ENCODE results near the gene YPEL4. TPM values are rescaled to one million over a fixed set of nuclear protein-coding genes. Genes with fewer than 3 reads are reported as not detected.

YPEL4 gene, protein sequence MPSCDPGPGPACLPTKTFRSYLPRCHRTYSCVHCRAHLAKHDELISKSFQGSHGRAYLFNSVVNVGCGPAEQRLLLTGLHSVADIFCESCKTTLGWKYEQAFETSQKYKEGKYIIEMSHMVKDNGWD
- under 0.01 and 0.07 TPM in 2 replicates for total RNA-seq

DNA sequence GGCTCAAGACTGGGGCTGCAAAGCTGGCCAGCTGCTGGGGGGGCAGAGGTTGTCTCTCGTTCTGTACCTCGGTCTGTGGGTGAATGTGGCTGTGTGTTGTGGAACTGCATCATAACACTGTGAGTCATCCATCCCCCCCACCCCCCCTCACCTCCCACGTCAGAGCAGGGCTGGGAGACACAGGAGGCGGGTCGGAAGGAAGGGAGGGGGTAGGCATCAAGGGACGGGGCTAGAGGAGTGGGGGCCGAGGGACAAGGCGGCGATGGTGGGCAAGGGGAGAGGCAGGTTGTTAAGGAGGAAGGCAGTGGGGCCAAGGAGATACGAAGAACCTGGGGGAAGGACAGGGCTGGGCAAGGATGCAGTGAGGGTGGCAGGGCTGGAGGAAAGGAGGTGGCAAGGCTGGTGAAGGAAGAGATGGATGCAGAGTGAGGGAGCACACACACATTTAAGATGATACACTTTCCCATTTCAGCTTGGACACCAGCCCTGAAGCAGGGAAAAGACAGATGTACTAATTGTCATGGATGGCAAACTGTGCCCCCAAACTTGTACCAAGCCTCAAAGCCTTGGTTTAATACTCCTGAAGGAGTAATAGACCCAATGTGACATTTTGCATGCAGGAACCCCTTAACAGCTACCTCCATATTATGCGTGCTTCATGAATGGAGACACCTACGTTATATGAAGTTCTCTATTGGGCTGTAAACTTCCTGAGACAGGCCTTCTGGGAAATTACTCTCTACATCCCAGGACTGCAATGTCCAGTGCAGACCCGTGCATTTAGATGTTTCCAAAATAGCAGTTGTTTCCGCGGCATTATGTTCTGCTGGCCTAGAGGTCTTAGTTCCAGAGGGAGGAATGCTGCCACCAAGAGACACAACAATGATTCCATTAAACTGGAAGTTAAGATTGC, at the start of gene YPEL4:
YPEL4 (minus strand) TSS at position 87 of the 913 bp plus-strand sequence. CDS start 2,805 bp downstream, outside the sequence.

DNA sequence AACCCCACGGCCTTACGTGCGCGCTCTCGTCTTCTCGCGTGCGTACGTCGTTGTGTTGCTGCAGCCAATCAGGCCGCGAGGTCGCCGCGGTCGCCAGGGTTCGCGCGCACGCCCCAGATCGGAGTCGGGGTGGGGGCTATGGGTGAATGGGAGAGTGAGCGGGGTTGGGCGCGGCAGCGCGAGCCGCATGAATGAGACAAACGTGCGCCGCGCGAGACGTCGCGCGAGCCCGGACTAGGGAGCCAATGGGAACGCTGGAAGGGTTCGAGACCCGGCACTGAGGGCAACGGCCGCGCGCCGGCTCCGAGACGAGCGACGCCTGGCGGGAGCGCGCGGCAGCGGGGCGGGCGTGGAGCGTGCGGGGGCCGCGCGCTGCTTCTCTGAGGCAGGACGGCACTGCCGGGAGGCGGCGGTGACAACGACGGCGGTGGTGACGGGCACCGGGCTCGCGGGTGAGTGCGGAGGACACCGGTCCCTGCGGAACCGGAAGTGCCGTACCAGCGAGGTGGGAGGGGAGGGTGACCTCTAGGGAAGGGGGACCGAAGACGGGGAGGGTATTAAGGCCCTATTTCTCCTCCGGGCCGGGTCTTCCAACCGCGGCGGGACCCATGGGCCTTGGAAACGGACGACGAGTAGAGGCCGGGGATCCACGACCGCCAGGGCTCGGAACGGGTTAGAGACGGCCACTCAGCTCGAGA, 18.2 kb upstream of the YPEL4 start, which contains the start of gene ZDHHC5:
ZDHHC5 (plus strand) TSS at position 379 of the 698 bp plus-strand sequence. CDS start 4,977 bp downstream, outside the sequence.

DNA sequence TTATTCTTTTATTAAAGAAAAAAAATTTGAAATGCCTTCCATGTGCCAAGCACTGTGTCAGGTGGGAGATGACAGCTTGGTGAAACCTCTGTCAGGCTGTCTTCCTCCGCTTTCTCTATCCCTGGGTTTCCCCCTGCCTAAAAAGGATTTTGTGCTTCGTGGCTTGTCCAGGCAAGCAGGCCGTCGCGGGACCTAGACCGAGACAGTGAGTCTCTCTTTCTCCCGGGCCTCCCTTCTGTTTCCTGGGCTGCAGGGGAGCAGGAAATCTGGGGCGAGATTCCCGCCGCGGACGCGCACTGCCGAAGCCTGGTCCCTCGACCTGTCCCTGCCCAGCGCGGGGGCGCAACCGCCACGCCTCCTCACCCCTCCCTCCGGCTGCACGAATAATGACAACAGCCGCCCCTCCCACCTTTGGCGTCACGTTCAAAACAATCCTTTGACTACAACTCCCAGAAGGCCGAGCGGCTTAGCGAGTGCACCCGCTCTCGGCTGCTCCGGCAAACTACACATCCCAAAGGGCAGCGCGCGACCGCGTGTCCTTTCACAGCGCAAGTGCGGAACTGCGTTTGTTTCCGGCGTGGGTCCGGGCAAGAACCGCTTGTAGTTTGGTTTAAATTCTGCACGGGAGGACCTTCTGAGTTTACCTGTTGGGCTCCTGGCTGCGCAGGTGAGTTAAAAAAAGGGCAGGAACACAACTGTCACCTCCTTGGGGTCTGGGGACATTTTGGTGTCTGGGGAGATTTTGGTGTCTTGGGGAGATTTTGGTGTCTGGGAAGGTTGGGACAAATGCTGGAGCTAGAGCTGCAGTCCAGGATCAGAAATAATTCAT, 7.7 kb upstream of the YPEL4 start, which contains the start of gene CLP1:
CLP1 (plus strand) TSS at position 569 of the 829 bp plus-strand sequence. CDS start 1,715 bp downstream, outside the sequence.

DNA sequence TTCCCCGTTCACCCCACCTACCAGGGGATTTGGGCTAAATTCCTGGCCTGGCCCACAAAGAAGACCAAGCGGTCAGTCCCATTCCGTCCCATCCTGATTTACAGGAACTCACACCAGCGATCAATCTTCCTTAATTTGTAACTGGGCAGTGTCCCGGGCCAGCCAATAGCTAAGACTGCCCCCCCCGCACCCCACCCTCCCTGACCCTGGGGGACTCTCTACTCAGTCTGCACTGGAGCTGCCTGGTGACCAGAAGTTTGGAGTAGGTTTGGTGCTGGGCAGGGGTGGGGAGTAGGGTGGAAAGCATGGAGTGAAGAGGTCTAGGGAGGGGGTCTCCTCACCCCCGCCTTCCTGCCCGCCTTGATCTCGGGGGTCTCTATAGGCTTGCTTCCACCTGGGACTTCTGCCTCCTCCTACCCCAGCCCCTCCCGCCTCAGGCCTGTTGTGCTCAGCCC, 52.2 kb downstream of the YPEL4 start, which contains the start of gene SERPING1:
SERPING1 (plus strand) TSS at position 225 of the 455 bp plus-strand sequence. CDS start 586 bp downstream, outside the sequence.

Other genes with a start within 250 kb of the YPEL4 start
- gene SLC43A3, start 222.8 kb downstream of the YPEL4 start, total RNA-seq = 15.6 and 21.9 TPM in 2 replicates
- gene RTN4RL2, start 189.4 kb downstream of the YPEL4 start, total RNA-seq = under 0.01 TPM in 1 of 2 replicates, not detected in the other
- gene SLC43A1, start 134.2 kb downstream of the YPEL4 start, total RNA-seq = 2.0 and 2.1 TPM in 2 replicates
- 32.3 and 69.0 TPM in 2 replicates for gene TIMM10, start 119.2 kb downstream of the YPEL4 start, total RNA-seq
- not detected in 2 replicates for gene SMTNL1, start 112.3 kb downstream of the YPEL4 start, total RNA-seq
- 10.3 and 48.4 TPM in 2 replicates for gene UBE2L6, start 82.2 kb downstream of the YPEL4 start, total RNA-seq
- gene SERPING1, start 52.2 kb downstream of the YPEL4 start, total RNA-seq = 0.68 and 10.0 TPM in 2 replicates
- gene CLP1, start 7.8 kb upstream of the YPEL4 start, total RNA-seq = 22.4 and 24.9 TPM in 2 replicates
- 45.5 and 79.9 TPM in 2 replicates for gene ZDHHC5, start 18.2 kb upstream of the YPEL4 start, total RNA-seq
- gene MED19, start 62.3 kb upstream of the YPEL4 start, total RNA-seq = 13.8 and 18.8 TPM in 2 replicates
- gene TMX2, start 62.7 kb upstream of the YPEL4 start, total RNA-seq = 89.5 and 95.5 TPM in 2 replicates
- 73.5 and 83.4 TPM in 2 replicates for gene SELENOH, start 91.6 kb upstream of the YPEL4 start, total RNA-seq
- gene BTBD18, start 101.9 kb upstream of the YPEL4 start, total RNA-seq = not detected in 2 replicates
- gene CTNND1, start 111.9 kb upstream of the YPEL4 start, total RNA-seq = 174 and 308 TPM in 2 replicates